Lower lobe of right lung (tissue), 2 donors: Measurements from ENCODE around the gene SLC29A3. TPM values are rescaled to one million over a fixed set of nuclear protein-coding genes. Genes with fewer than 3 reads are reported as not detected.

Source experiments
- ATAC-seq, 2 donors: fragments of 200-7000 bp; cut with Tn5 transposase; one replicate each; pipeline ENCODE4 v1.9.1; 2020 to 2022; ENCODE audit warnings: mild to moderate bottlenecking in 2 of 2, moderate library complexity in 2 of 2
- DNase-seq: peaks from one replicate; pipeline ENCODE4 v3.0.0-alpha.2; 2020
- H3K27ac ChIP-seq: fragments of 200-600 bp; one replicate; pipeline ENCODE4 v1.8.0; 2022
- H3K27me3 ChIP-seq: fragments of 200-600 bp; one replicate; pipeline ENCODE4 v1.8.0; 2022; ENCODE audit warnings: low read depth
- H3K36me3 ChIP-seq: fragments of 200-600 bp; one replicate; pipeline ENCODE4 v1.8.0; 2022; ENCODE audit warnings: mild to moderate bottlenecking
- H3K4me1 ChIP-seq: fragments of 200-600 bp; one replicate; pipeline ENCODE4 v1.8.0; 2022
- H3K4me3 ChIP-seq: fragments of 200-600 bp; one replicate; pipeline ENCODE4 v1.8.0; 2022; ENCODE audit warnings: mild to moderate bottlenecking
- H3K9me3 ChIP-seq: fragments of 200-600 bp; one replicate; pipeline ENCODE4 v1.8.0; 2022
- intact Hi-C: fragments of 100-400 bp; cut with DNase I; formaldehyde crosslinking; loops from one replicate; pipeline ENCODE4 v1.11.0; 2022
- total RNA-seq: library from RNA; stranded (reverse); fragmentation: NEBNext Ultra II Directional; extraction: Animal tissue kit (Norgen Biotek cat#: 25700); gene quantifications from one replicate; pipeline ENCODE4 v1.2.1, GENCODE V29; 2021
- TF ChIP-seq, protein P1 (sequence below): fragments of 200-600 bp; IDR thresholded peaks from one replicate; pipeline ENCODE4 v1.8.0; 2022; ENCODE audit warnings: antibody characterized with exemption, mild to moderate bottlenecking
- donor health status: DM: no; HTN: yes; CAD: no; lungs with severe emphysema.

Gene SLC29A3
- total RNA-seq, 1 donor from 2014 or later, result 13.2 TPM

DNA sequence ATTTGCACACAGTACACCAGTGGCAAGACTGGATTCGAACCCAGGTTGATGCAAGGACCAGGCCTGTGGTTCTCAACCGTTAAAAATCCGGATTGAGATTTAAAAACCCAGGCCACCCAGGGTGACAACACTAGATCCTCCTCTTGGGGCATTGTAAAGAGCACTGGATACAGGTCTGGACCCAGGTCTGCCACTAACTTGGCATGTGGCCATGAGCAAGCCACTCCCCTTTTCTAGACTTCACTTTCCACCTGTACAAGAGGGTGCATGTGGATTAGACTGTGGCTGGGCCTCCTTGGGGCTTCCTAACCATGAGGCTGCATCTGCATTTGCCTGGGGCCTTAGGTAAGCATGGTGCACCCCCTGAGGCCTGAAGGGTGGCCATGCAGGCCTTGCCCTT, 21.7 kb upstream of the SLC29A3 start:
- H3K27ac ChIP-seq, result no peak overlapping the region
- H3K4me3 ChIP-seq, result no peak overlapping the region
- H3K36me3 ChIP-seq, result peaks cover 49% of the 10 kb centered on the region
- no peak for ATAC-seq
- intact Hi-C loops, result no loop called here
- DNase-seq, result peak; percentile 24
- H3K27me3 ChIP-seq, result no peaks in the 10 kb centered on the region
- H3K9me3 ChIP-seq, result no peaks in the 10 kb centered on the region
- peaks cover 15% of the 10 kb centered on the region for H3K4me1 ChIP-seq
- TF ChIP-seq, protein P1, sequence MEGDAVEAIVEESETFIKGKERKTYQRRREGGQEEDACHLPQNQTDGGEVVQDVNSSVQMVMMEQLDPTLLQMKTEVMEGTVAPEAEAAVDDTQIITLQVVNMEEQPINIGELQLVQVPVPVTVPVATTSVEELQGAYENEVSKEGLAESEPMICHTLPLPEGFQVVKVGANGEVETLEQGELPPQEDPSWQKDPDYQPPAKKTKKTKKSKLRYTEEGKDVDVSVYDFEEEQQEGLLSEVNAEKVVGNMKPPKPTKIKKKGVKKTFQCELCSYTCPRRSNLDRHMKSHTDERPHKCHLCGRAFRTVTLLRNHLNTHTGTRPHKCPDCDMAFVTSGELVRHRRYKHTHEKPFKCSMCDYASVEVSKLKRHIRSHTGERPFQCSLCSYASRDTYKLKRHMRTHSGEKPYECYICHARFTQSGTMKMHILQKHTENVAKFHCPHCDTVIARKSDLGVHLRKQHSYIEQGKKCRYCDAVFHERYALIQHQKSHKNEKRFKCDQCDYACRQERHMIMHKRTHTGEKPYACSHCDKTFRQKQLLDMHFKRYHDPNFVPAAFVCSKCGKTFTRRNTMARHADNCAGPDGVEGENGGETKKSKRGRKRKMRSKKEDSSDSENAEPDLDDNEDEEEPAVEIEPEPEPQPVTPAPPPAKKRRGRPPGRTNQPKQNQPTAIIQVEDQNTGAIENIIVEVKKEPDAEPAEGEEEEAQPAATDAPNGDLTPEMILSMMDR, result no peak

DNA sequence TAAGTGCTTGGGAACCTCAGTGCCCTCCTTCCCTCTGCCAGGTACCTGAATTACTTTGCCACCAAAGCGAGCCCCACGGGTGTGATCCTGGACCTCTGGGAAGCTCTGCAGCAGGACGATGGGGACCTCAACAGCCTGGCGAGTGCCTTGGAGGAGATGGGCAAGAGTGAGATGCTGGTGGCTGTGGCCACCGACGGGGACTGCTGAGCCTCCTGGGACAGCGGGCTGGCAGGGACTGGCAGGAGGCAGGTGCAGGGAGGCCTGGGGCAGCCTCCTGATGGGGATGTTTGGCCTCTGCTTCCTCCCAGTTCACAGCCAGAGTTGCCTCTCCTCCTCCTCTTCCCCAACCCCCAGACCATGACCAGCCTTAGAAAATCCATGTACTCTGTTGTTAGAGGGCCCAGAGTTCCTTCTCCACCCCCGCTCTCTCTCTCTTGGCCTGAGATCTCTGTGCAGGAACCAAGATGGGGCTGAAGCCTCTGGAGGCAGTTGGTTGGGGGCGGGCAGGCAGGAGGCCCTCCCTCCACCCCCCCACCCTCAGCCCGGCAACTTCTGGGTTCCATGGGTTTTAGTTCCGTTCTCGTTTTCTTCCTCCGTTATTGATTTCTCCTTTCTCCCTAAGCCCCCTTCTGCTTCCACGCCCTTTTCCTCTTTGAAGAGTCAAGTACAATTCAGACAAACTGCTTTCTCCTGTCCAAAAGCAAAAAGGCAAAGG, 19.8 kb upstream of the SLC29A3 start:
- TF ChIP-seq, protein P1, result no peak

DNA sequence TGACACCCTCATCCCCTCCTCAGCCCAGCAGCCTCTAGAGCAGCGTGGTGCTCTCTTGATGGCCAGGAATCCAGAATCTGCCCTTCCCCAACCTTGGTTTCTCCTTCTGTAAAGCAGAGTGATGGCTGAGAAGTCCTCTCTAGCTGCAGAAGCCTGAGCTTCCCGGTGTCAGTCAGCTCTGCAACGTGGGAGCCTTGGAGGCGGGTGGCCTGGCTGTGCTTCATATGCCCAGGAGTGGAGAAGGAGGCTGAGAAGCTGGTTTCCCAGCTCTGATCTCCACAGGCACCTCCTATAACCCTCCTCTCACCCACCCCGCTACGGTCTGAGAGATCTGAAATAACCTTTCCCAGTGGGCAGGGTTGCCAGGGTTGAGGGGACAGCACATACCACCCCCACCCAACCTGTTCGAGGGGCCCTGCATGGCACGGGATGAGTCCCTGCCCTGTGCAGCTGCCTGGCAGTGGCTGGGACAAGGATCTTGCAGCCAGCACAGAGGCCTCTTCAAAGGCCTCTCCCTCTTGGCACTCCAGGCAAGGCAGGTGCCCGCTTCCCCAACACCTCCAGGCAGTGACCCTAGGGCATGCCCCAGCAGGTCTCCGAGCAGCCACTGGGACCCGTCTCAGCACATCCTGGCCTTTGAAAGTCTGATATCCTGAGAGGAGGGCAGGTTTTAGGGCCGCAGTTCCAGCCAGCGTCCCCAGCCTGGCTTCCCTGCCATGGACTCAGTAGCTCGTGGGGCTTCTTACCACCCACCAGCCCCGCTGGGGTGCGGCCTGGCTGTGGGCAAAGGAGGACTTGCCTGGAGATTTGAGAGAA, 18.3 kb upstream of the SLC29A3 start:
- DNase-seq (peak; percentile 44), ATAC-seq (peak in 1 of 2 donors; percentile 4)
- intact Hi-C loops, result no loop called here
- TF ChIP-seq, protein P1, result no peak
- H3K27me3 ChIP-seq, result no peaks in the 10 kb centered on the region
- H3K27ac ChIP-seq, result no peak overlapping the region
- H3K4me1 ChIP-seq, result no peaks in the 10 kb centered on the region
- peaks cover 33% of the 10 kb centered on the region for H3K36me3 ChIP-seq
- no peaks in the 10 kb centered on the region for H3K9me3 ChIP-seq
- no peak overlapping the region for H3K4me3 ChIP-seq

More for the DNA sequence above, 19.8 kb upstream of the SLC29A3 start:
- Histone ChIP-seq H3K27ac (no peak overlapping the region), H3K4me1 (peaks cover 2% of the 10 kb centered on the region), H3K4me3 (no peak overlapping the region), H3K9me3 (no peaks in the 10 kb centered on the region), H3K36me3 (peaks cover 46% of the 10 kb centered on the region), H3K27me3 (no peaks in the 10 kb centered on the region)
- DNase-seq, result peak; percentile 41
- intact Hi-C loops, result no loop called here
- no peak for ATAC-seq

DNA sequence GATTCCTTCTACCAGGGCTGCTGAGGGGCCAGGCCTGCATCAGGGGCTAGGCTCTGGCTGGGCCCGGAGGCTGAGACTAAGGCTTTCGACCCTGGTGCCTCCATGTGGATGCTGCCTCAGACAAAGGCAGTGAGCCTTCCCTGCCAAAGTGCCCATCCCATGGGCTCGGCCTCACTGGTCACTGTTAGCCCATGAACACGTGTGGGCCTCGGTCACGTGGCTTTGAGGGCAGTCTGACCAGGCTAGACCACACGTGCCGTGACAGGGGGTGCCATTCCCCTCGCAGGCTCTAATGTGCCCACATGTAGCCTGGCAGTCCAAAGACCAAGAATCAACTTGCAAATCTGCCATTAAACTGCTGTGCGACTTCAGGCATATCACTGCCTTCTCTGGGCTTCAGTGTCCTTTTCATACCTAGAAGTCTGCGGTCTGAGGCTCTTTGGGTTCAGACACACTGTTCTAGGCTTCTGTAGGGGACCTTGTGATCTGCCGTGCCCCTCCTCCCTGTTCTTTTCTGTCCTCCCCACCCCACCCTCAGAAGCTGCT, 17.6 kb upstream of the SLC29A3 start:
- Histone ChIP-seq H3K36me3 (peaks cover 27% of the 10 kb centered on the region), H3K27ac (no peak overlapping the region), H3K9me3 (no peaks in the 10 kb centered on the region), H3K4me3 (no peak overlapping the region), H3K27me3 (no peaks in the 10 kb centered on the region), H3K4me1 (no peaks in the 10 kb centered on the region)
- ATAC-seq (no peak), DNase-seq (peak; percentile 29)
- intact Hi-C loops, result no loop called here
- TF ChIP-seq, protein P1, result no peak

DNA sequence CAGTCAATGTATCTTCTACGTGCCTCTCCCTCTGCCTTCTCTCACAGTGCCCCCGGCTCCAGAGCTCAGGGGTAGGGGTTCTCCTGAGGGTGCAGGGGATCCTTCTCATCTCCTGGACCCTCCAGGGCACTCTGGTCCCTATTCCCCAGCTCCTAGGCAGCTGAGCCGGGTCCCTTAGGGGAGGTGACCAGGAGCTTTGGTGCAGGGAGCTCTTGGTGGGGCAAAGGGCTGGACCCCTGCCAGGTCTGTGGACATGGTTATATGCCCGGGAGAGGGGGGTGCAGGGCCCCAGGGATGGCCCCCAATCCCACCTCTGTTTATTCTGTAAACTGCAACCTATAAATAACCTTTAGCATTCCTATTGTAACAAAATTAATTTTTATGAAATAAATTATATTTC, 16.6 kb upstream of the SLC29A3 start:
- H3K4me1 ChIP-seq, result no peaks in the 10 kb centered on the region
- TF ChIP-seq, protein P1, result no peak
- H3K4me3 ChIP-seq, result no peak overlapping the region
- peaks cover 24% of the 10 kb centered on the region for H3K36me3 ChIP-seq
- H3K9me3 ChIP-seq, result no peaks in the 10 kb centered on the region
- intact Hi-C loops, result no loop called here
- no peak overlapping the region for H3K27ac ChIP-seq
- DNase-seq, result peak; percentile 47
- ATAC-seq, result no peak
- H3K27me3 ChIP-seq, result no peaks in the 10 kb centered on the region
